Measurements from ENCODE around the gene HARBI1.

DNA sequence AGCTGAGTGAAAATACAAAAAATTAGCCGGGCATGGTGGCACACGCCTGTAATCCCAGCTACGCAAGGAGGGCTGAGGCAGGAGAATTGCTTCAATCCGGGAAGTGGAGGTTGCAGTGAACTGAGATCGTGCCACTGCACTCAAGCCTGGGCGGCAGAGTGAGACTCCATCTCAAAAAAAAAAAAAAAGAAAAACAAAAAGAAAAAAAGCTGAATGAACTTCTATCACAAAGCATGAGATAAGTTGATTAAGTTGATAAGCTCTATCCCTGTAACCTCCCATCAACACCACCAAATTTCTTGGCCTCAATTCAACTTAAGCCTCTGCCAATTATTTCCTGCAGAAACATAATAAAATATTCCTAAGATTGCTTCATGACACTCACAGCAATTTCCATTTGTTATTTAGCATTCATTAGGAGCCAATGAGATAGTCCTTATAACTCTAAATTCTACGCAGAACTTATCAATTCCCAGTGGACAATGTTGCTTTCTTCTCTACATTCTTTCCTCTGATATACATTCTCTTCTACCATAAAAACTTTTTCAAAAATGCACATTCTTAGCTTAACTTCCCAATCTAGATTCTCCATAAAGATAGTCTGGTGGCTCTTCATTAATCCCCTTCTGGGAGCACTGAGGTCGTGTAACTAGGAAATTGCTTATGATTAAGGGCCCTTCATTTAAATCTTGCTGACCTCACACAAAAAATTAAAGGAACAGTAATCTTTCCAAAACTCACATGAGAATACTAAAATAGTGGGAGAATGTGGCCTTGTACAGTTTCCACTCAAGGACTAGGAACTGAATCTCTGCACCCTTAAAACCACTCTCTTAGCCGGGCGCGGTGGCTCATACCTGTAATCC, 26.1 kb downstream of the HARBI1 start:
- TF ChIP-seq EP300 (IDR thresholded peaks at IDR 0.05; ENCODE audit: borderline replicate concordance in 1 of 2, low read depth in 2 of 2, low read length in 2 of 2), result no peak
- no peak for TF ChIP-seq FOSL1 (IDR thresholded peaks at IDR 0.05; ENCODE audit: insufficient read depth, low read depth, low read length)
- TF ChIP-seq, protein P1, sequence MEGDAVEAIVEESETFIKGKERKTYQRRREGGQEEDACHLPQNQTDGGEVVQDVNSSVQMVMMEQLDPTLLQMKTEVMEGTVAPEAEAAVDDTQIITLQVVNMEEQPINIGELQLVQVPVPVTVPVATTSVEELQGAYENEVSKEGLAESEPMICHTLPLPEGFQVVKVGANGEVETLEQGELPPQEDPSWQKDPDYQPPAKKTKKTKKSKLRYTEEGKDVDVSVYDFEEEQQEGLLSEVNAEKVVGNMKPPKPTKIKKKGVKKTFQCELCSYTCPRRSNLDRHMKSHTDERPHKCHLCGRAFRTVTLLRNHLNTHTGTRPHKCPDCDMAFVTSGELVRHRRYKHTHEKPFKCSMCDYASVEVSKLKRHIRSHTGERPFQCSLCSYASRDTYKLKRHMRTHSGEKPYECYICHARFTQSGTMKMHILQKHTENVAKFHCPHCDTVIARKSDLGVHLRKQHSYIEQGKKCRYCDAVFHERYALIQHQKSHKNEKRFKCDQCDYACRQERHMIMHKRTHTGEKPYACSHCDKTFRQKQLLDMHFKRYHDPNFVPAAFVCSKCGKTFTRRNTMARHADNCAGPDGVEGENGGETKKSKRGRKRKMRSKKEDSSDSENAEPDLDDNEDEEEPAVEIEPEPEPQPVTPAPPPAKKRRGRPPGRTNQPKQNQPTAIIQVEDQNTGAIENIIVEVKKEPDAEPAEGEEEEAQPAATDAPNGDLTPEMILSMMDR (IDR thresholded peaks at IDR 0.05; ENCODE audit: control extremely low read depth in 1 of 3, insufficient read depth in 1 of 3, low read depth in 1 of 3, low read length in 3 of 3), result no peak
- TF ChIP-seq ZNF274 (IDR thresholded peaks at IDR 0.05; ENCODE audit: borderline replicate concordance, extremely low read depth, low read length), result no peak
- TF ChIP-seq JUND (IDR thresholded peaks at IDR 0.05; ENCODE audit: low read length), result no peak
- TF ChIP-seq GTF2F1 (IDR thresholded peaks at IDR 0.05; ENCODE audit: borderline replicate concordance, low read depth, low read length), result no peak
- TF ChIP-seq EZH2 (IDR thresholded peaks at IDR 0.05; ENCODE audit: low read depth, low read length, severe bottlenecking), result no peak
- TF ChIP-seq, protein P2, sequence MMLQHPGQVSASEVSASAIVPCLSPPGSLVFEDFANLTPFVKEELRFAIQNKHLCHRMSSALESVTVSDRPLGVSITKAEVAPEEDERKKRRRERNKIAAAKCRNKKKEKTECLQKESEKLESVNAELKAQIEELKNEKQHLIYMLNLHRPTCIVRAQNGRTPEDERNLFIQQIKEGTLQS (IDR thresholded peaks at IDR 0.05; ENCODE audit: insufficient read depth, low read depth, low read length), result no peak
- TF ChIP-seq POLR2AphosphoS5 (IDR thresholded peaks at IDR 0.05; ENCODE audit: low read depth, low read length), result no peak
- no peak for TF ChIP-seq TAF7 (optimal IDR thresholded peaks at IDR 0.05; ENCODE audit: borderline replicate concordance, low read depth, low read length)
- no peak for TF ChIP-seq SP2 (IDR thresholded peaks at IDR 0.05; ENCODE audit: low read length)

Measured in H1 (cell line).